IPS-11a (cell line): ENCODE measurements around the gene COL4A2.

Experiments
- H3K4me3 ChIP-seq: one replicate; pipeline ENCODE4 v1.5.1; 2013; ENCODE audit warnings: low read depth, low read length, control low read depth

COL4A2 gene

GRCh38 chr13:110503979-110504499, 197.0 kb downstream of the COL4A2 start:
- no peak overlapping the region for H3K4me3 ChIP-seq

GRCh38 chr13:110505594-110505993, 198.5 kb downstream of the COL4A2 start:
- H3K4me3 ChIP-seq = no peak overlapping the region

- no peak overlapping the region for H3K4me3 ChIP-seq
These were observed 199.3 kb downstream of the COL4A2 start for GRCh38 chr13:110506396-110506795.

- no peak overlapping the region for H3K4me3 ChIP-seq
These were observed 199.9 kb downstream of the COL4A2 start for GRCh38 chr13:110506859-110507566.

- no peak overlapping the region for H3K4me3 ChIP-seq
These were observed 200.7 kb downstream of the COL4A2 start for GRCh38 chr13:110507678-110508381.

- H3K4me3 ChIP-seq = no peak overlapping the region
These were observed 202.4 kb downstream of the COL4A2 start for GRCh38 chr13:110509478-110509926.

- no peak overlapping the region for H3K4me3 ChIP-seq
These were observed 203.1 kb downstream of the COL4A2 start for GRCh38 chr13:110509971-110510786.

- H3K4me3 ChIP-seq = no peak overlapping the region
These were observed 204.6 kb downstream of the COL4A2 start for GRCh38 chr13:110511509-110512181.

GRCh38 chr13:110512198-110512740, 205.2 kb downstream of the COL4A2 start:
- H3K4me3 ChIP-seq = no peak overlapping the region

- H3K4me3 ChIP-seq = no peak overlapping the region
These were observed 209.4 kb downstream of the COL4A2 start for GRCh38 chr13:110516500-110516899.

GRCh38 chr13:110517505-110518225, 210.6 kb downstream of the COL4A2 start:
- H3K4me3 ChIP-seq = no peak overlapping the region

GRCh38 chr13:110518226-110518525, 211.1 kb downstream of the COL4A2 start:
- no peak overlapping the region for H3K4me3 ChIP-seq

GRCh38 chr13:110518571-110518970, 211.5 kb downstream of the COL4A2 start:
- no peak overlapping the region for H3K4me3 ChIP-seq

- H3K4me3 ChIP-seq = no peak overlapping the region
These were observed 212.0 kb downstream of the COL4A2 start for GRCh38 chr13:110519046-110519445.

GRCh38 chr13:110519506-110519905, 212.4 kb downstream of the COL4A2 start:
- no peak overlapping the region for H3K4me3 ChIP-seq

GRCh38 chr13:110520431-110521295, 213.6 kb downstream of the COL4A2 start:
- no peak overlapping the region for H3K4me3 ChIP-seq

- H3K4me3 ChIP-seq = no peak overlapping the region
These were observed 214.2 kb downstream of the COL4A2 start for GRCh38 chr13:110521296-110521680.

- no peak overlapping the region for H3K4me3 ChIP-seq
These were observed 214.9 kb downstream of the COL4A2 start for GRCh38 chr13:110521946-110522345.

GRCh38 chr13:110522721-110523120, 215.6 kb downstream of the COL4A2 start:
- H3K4me3 ChIP-seq = no peak overlapping the region
